ENCODE data around the gene PSMG3. TPM values are rescaled to one million over a fixed set of nuclear protein-coding genes. Genes with fewer than 3 reads are reported as not detected.

The PSMG3 gene
- total RNA-seq, 4 donors from 2014 or later: 22.0 to 37.7 (median 28.4) TPM

- ATAC-seq (ENCODE audit: low FRiP score) (no peak), DNase-seq (ENCODE audit: low spot score) (no peak)
- no peak for TF ChIP-seq CTCF (IDR thresholded peaks at IDR 0.05)
Measured at GRCh38 chr7:1597791-1598190, 28.0 kb upstream of the PSMG3 start.

- no peak for TF ChIP-seq CTCF (IDR thresholded peaks at IDR 0.05)
- ATAC-seq (ENCODE audit: low FRiP score) (no peak), DNase-seq (ENCODE audit: low spot score) (no peak)
Measured at GRCh38 chr7:1597066-1597760, 27.4 kb upstream of the PSMG3 start.

DNA sequence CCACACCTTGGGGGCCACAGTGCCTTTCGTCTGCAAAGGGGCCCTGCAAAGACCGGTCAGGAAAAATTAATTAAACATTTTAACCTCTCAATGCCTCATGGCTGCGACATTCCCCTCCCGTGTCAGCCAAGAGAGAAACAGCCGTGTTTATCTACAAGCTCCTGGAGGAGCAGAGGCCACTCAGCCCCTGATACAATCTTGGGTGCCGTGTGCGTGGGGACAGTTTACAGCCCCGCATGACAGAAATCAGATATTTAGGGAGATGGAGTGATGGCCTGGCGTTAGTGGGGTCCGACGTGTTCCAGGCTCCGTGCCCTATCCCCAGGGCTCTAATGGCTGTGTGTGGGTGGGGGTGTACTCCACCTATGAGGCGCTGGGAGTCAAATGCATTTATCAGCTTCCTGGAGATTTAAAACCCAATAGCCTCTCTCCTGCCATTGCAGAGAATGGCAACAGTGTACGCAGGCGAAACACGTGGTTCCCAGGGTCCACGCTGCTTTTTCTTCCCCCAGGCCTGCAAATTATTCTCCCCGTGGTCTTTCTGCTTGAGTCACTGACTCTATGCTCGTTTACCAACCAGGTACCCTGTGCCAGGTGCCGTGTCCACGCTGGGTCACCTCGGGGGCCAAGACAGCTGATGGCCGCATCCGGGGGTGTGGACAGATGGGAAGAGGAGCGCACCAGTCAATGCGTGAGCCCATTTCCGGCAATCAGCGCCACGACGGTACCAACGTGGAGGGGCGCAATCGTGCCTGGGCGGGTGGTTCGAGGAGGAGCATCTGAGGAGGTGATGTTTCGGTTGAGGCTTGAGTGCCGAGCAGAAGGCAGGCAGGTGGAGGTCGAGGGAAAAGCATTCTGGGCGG is 26.6 kb upstream of the PSMG3 start:
- no peak for ATAC-seq (ENCODE audit: low FRiP score)
- TF ChIP-seq CTCF (IDR thresholded peaks at IDR 0.05): no peak

GRCh38 chr7:1595636-1596035 is 25.8 kb upstream of the PSMG3 start:
- TF ChIP-seq CTCF (IDR thresholded peaks at IDR 0.05): no peak
- no peak for DNase-seq (ENCODE audit: low spot score)
- no peak for ATAC-seq (ENCODE audit: low FRiP score)

More for the DNA sequence above, 26.6 kb upstream of the PSMG3 start:
- DNase-seq (ENCODE audit: low spot score): no peak

- ATAC-seq (ENCODE audit: low FRiP score): no peak
- no peak for DNase-seq (ENCODE audit: low spot score)
- TF ChIP-seq CTCF (IDR thresholded peaks at IDR 0.05): no peak
Measured at GRCh38 chr7:1595027-1595426, 25.2 kb upstream of the PSMG3 start.

GRCh38 chr7:1593904-1594421 is 24.1 kb upstream of the PSMG3 start:
- ATAC-seq (ENCODE audit: low FRiP score) (no peak), DNase-seq (ENCODE audit: low spot score) (no peak)
- no peak for TF ChIP-seq CTCF (IDR thresholded peaks at IDR 0.05)
